HepG2 (cell line): ENCODE measurements around the gene SLC16A3. TPM values are rescaled to one million over a fixed set of nuclear protein-coding genes. Genes with fewer than 3 reads are reported as not detected.

Source experiments
- EP300 ChIP-seq, 3 experiments: sonication (generic) in 1 of 3; formaldehyde crosslinking in 1 of 3; IDR thresholded peaks; 2 replicates each; pipeline versions ENCODE4 v1.5.1 to v1.6.1; 2011 to 2020; ENCODE audit warnings: low read depth in 2 of 3, low read length in 2 of 3, borderline replicate concordance in 1 of 3, improper control_type of control experiment in 1 of 3, mild to moderate bottlenecking in 1 of 3, missing genetic modification reagents in 1 of 3, moderate library complexity in 1 of 3
- GATA4 ChIP-seq: sonication (generic); IDR thresholded peaks from 2 replicates; pipeline ENCODE4 v1.6.1; 2016; ENCODE audit warnings: antibody characterized with exemption, low read depth, borderline replicate concordance
- HDAC6 ChIP-seq: fragments of 200-600 bp; sonication (generic); IDR thresholded peaks from 2 replicates; pipeline ENCODE4 v1.7.0; 2017; ENCODE audit warnings: mild to moderate bottlenecking, antibody characterized with exemption, low read length, low read depth
- HMG20B ChIP-seq: conservative IDR thresholded peaks from 2 replicates; pipeline ENCODE4 v1.6.1; 2016; ENCODE audit warnings: missing genetic modification reagents, missing compliant biosample characterization
- NFKBIZ ChIP-seq: IDR thresholded peaks from 2 replicates; pipeline ENCODE4 v1.6.1; 2018; ENCODE audit warnings: missing genetic modification reagents, missing compliant biosample characterization
- NR2F6 ChIP-seq, 2 experiments: IDR thresholded peaks; 2 replicates each; pipeline ENCODE4 v1.6.1; 2016; ENCODE audit warnings: antibody characterized with exemption in 1 of 2, mild to moderate bottlenecking in 1 of 2
- PCBP2 ChIP-seq: fragments of 200-400 bp; formaldehyde crosslinking; optimal IDR thresholded peaks from 2 replicates; pipeline ENCODE3; 2018; ENCODE audit warnings: low read length, low read depth; ENCODE audit not compliant: poor library complexity, severe bottlenecking
- SMC3 ChIP-seq: IDR thresholded peaks from 2 replicates; pipeline ENCODE4 v1.6.1; 2011; ENCODE audit warnings: low read length, improper control_type of control experiment
- SRSF1 ChIP-seq: fragments of 200-400 bp; formaldehyde crosslinking; optimal IDR thresholded peaks from 2 replicates; pipeline ENCODE3; 2017; ENCODE audit warnings: mild to moderate bottlenecking, low read depth, low read length, moderate library complexity
- TBX3 ChIP-seq: fragments of 450-650 bp; IDR thresholded peaks from 2 replicates; pipeline ENCODE4 v1.6.1; 2017; ENCODE audit warnings: antibody characterized with exemption, mild to moderate bottlenecking, inconsistent platforms, borderline replicate concordance
- TERF1 ChIP-seq: sonication (generic); formaldehyde crosslinking; IDR thresholded peaks from 2 replicates; pipeline ENCODE4 v1.8.0; 2022; ENCODE audit warnings: mild to moderate bottlenecking, missing genetic modification reagents, moderate library complexity
- TFDP1 ChIP-seq: IDR thresholded peaks from 2 replicates; pipeline ENCODE4 v1.6.1; 2016; ENCODE audit warnings: missing compliant biosample characterization, missing genetic modification reagents, borderline replicate concordance
- ZBTB2 ChIP-seq: sonication (generic); formaldehyde crosslinking; IDR thresholded peaks from 2 replicates; pipeline ENCODE4 v1.8.0; 2022; ENCODE audit warnings: low read depth, missing genetic modification reagents
- ZFP82 ChIP-seq: sonication (generic); formaldehyde crosslinking; IDR thresholded peaks from 2 replicates; pipeline ENCODE4 v1.5.1; 2020; ENCODE audit warnings: mild to moderate bottlenecking, missing genetic modification reagents, borderline replicate concordance
- ZNF180 ChIP-seq: sonication (generic); formaldehyde crosslinking; IDR thresholded peaks from 2 replicates; pipeline ENCODE4 v1.4.0; 2020; ENCODE audit warnings: low read depth, missing genetic modification reagents, borderline replicate concordance
- ZNF333 ChIP-seq: sonication (generic); formaldehyde crosslinking; IDR thresholded peaks from 2 replicates; pipeline ENCODE4 v1.4.0; 2020; ENCODE audit warnings: mild to moderate bottlenecking, missing genetic modification reagents, borderline replicate concordance
- ZNF432 ChIP-seq: sonication (generic); formaldehyde crosslinking; IDR thresholded peaks from 2 replicates; pipeline ENCODE4 v1.5.0; 2020; ENCODE audit warnings: missing genetic modification reagents, mild to moderate bottlenecking, borderline replicate concordance
- ZZZ3 ChIP-seq: sonication (generic); formaldehyde crosslinking; IDR thresholded peaks from 2 replicates; pipeline ENCODE4 v1.4.0; 2020; ENCODE audit warnings: missing genetic modification reagents, mild to moderate bottlenecking, borderline replicate concordance
- polyA plus RNA-seq, 8 experiments: library from polyadenylated mRNA; depleted of rRNA in 3 of 8; stranded (reverse) in 7 of 8; unstranded in 1 of 8; fragments of >200 nt; fragmentation: Illumina TruSeq in 4 of 8; extraction: Trizol in 4 of 8; gene quantifications; 2 replicates each; pipeline versions ENCODE4 v1.2.1 to v1.2.3, GENCODE V29; 2011 to 2016; ENCODE audit warnings: low read depth in 4 of 8, missing spikeins in 1 of 8, mixed read lengths in 1 of 8; ENCODE audit not compliant: insufficient read depth in 1 of 8
- total RNA-seq, 5 experiments: library from RNA; depleted of rRNA; stranded (reverse); fragments of >200 nt; fragmentation: Illumina TruSeq; extraction: Trizol; gene quantifications; 2 replicates each; pipeline ENCODE4 v1.2.3, GENCODE V29; 2016; ENCODE audit warnings: low read depth in 1 of 5

SLC16A3 gene
- total and polyA plus RNA-seq, 2 of the 13 experiments (the other 11 are each of a cell fraction or from before 2014, with no cell fraction given): 242 to 349 TPM

- TF ChIP-seq TERF1 (CRISPR knock-in tag) (0 out of 2 replicates have a peak, but pooled peaks have one; percentile 16), TBX3 (no peak), ZNF333 (CRISPR knock-in tag) (peak; percentile 61; the same call in 1 of the 2 replicates), ZNF180 (CRISPR knock-in tag) (peak; percentile 66; the same call in 1 of the 2 replicates), ZBTB2 (CRISPR knock-in tag) (peak; percentile 88), HMG20B (CRISPR knock-in tag) (no peak), TFDP1 (CRISPR knock-in tag) (peak; percentile 28; the same call in 1 of the 2 replicates), NR2F6 (IDR thresholded peaks at IDR 0.05) (no peak), NR2F6 (CRISPR knock-in tag; IDR thresholded peaks at IDR 0.05) (no peak), ZFP82 (CRISPR knock-in tag) (peak; percentile 44; the same call in 1 of the 2 replicates), GATA4 (peak; percentile 84; the same call in 1 of the 2 replicates), EP300 (IDR thresholded peaks at IDR 0.05; ENCODE audit: low read depth in 2 of 2, low read length in 2 of 2) (no peak), EP300 (CRISPR knock-in tag; IDR thresholded peaks at IDR 0.05; ENCODE audit: borderline replicate concordance) (no peak), HDAC6 (no peak), SRSF1 (no peak), ZNF432 (CRISPR knock-in tag) (0 out of 2 replicates have a peak, but pooled peaks have one; percentile 44), NFKBIZ (CRISPR knock-in tag) (no peak; the same call in 1 of the 2 replicates), PCBP2 (no peak), ZZZ3 (CRISPR knock-in tag) (no peak), SMC3 (no peak)
Observed at GRCh38 chr17:82228842-82229697, at the start of gene SLC16A3 (continued).
